Occipital lobe (tissue), 2 donors: ENCODE results near the gene MGAT4A. TPM values are rescaled to one million over a fixed set of nuclear protein-coding genes. Genes with fewer than 3 reads are reported as not detected.
"Not testable (repeated sequence)": the region's sequence is repeated elsewhere in the genome, so short reads cannot be mapped to it uniquely, and the experiment has no call there.

Source experiments
- DNase-seq: peaks from one replicate; lab custom pipeline; 2025; lab: John Stamatoyannopoulos, UW
- total RNA-seq: library from RNA; depleted of rRNA; stranded (reverse); fragments of >200 nt; gene quantifications from one replicate; pipeline ENCODE4 v1.2.3, GENCODE V29; 2014

MGAT4A gene
- total RNA-seq, 1 donor from 2014 or later: 40.7 TPM

GRCh38 chr2:98759827-98760625 lies 29.1 kb upstream of the MGAT4A start:
- no peak for DNase-seq

- DNase-seq: no peak
These were observed 28.4 kb upstream of the MGAT4A start for GRCh38 chr2:98759338-98759737.

- DNase-seq: no peak
These were observed 27.0 kb upstream of the MGAT4A start for GRCh38 chr2:98757904-98758421.

GRCh38 chr2:98753801-98754200 lies 22.9 kb upstream of the MGAT4A start:
- no peak for DNase-seq

GRCh38 chr2:98752711-98753110 lies 21.8 kb upstream of the MGAT4A start:
- not testable (repeated sequence) for DNase-seq

- DNase-seq: no peak
These were observed 20.8 kb upstream of the MGAT4A start for GRCh38 chr2:98751748-98752147.

- no peak for DNase-seq
These were observed 19.8 kb upstream of the MGAT4A start for GRCh38 chr2:98750593-98751282.

- DNase-seq: no peak
These were observed 18.1 kb upstream of the MGAT4A start for GRCh38 chr2:98749066-98749450.

GRCh38 chr2:98748292-98749065 lies 17.5 kb upstream of the MGAT4A start:
- DNase-seq: no peak

GRCh38 chr2:98747888-98748287 lies 17.0 kb upstream of the MGAT4A start:
- no peak for DNase-seq

GRCh38 chr2:98746426-98746825 lies 15.5 kb upstream of the MGAT4A start:
- no peak for DNase-seq

- no peak for DNase-seq
These were observed 13.7 kb upstream of the MGAT4A start for GRCh38 chr2:98744595-98744994.

GRCh38 chr2:98743835-98744234 lies 12.9 kb upstream of the MGAT4A start:
- DNase-seq: no peak

GRCh38 chr2:98739020-98739419 lies 8.1 kb upstream of the MGAT4A start:
- no peak for DNase-seq

- DNase-seq: no peak
These were observed 7.4 kb upstream of the MGAT4A start for GRCh38 chr2:98738304-98738703.

- no peak for DNase-seq
These were observed 6.9 kb upstream of the MGAT4A start for GRCh38 chr2:98737848-98738247.

- DNase-seq: no peak
These were observed 5.5 kb upstream of the MGAT4A start for GRCh38 chr2:98736464-98736889.

- DNase-seq: no peak
These were observed 3.9 kb upstream of the MGAT4A start for GRCh38 chr2:98734823-98735260.

GRCh38 chr2:98734162-98734561 lies 3.2 kb upstream of the MGAT4A start:
- DNase-seq: no peak

GRCh38 chr2:98732430-98733051 lies 1.6 kb upstream of the MGAT4A start:
- DNase-seq: no peak

GRCh38 chr2:98731894-98732349 lies 990 bp upstream of the MGAT4A start:
- no peak for DNase-seq
